ENCODE results near the gene OLFML1. TPM values are rescaled to one million over a fixed set of nuclear protein-coding genes. Genes with fewer than 3 reads are reported as not detected.

The OLFML1 gene
- total RNA-seq, 1 donor from 2014 or later: 0.33 TPM

DNA sequence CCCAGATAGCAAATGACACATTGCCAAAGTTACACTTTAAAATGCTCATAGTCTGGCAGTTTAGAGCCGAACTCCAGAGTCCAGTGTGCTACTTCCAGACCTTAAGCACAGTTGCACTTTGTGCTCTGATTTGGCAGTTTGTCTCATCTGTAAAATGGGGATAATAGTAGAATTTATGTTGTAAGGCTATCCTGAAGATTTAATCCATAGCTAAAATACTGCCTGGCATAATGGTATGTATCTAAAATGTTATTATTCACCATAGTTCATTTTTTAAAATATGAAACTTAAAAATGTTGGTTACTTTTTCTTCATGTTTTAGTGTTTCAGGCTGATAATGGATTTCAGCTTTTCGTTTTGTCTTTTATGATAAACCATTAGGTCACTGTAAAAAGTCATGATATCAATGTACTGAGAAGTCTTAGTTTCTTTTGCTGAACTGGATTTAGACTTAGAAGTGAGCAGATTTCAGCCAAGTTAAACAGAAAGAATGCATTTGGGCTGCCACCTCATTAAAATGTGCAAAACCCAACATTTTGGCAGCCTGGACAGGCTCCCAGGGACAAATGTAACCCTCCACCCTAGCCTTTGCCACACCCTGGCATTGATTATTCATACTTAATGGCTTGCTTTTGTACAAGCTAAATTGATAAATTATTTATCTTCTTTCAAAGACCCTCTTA is 933 bp downstream of the OLFML1 start:
- Mint-ChIP-seq H3K27me3 (ENCODE audit: unreplicated experiment) (no peaks in the 10 kb centered on the region), H3K4me3 (ENCODE audit: unreplicated experiment) (no peak overlapping the region), H3K9me3 (ENCODE audit: unreplicated experiment) (no peaks in the 10 kb centered on the region), H3K4me1 (ENCODE audit: unreplicated experiment) (peaks cover 4% of the 10 kb centered on the region), H3K36me3 (ENCODE audit: low read depth, unreplicated experiment) (no peaks in the 10 kb centered on the region), H3K27ac (ENCODE audit: unreplicated experiment) (no peak overlapping the region)
- DNase-seq (ENCODE audit: low spot score): no peak
- TF ChIP-seq, protein P1, sequence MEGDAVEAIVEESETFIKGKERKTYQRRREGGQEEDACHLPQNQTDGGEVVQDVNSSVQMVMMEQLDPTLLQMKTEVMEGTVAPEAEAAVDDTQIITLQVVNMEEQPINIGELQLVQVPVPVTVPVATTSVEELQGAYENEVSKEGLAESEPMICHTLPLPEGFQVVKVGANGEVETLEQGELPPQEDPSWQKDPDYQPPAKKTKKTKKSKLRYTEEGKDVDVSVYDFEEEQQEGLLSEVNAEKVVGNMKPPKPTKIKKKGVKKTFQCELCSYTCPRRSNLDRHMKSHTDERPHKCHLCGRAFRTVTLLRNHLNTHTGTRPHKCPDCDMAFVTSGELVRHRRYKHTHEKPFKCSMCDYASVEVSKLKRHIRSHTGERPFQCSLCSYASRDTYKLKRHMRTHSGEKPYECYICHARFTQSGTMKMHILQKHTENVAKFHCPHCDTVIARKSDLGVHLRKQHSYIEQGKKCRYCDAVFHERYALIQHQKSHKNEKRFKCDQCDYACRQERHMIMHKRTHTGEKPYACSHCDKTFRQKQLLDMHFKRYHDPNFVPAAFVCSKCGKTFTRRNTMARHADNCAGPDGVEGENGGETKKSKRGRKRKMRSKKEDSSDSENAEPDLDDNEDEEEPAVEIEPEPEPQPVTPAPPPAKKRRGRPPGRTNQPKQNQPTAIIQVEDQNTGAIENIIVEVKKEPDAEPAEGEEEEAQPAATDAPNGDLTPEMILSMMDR (IDR thresholded peaks at IDR 0.05; ENCODE audit: unreplicated experiment): no peak

DNA sequence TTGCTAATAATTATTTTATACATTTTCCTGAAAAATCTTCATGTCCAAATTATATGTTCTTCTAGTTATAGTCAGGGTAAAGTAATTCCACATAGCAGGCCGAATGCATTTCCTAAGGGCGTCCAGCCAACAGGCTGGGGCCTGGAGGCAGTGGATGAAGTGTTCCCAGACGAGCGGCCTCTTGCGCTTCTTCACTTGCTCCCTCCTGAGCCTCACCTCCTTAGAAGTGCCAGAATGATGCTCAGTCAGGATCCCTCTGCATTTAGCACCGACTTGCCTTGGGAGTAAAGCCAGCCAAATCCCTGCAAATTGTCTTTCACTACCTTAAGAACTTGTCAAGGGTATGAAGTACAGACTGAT is 1.5 kb downstream of the OLFML1 start:
- no peak for DNase-seq (ENCODE audit: low spot score)
- no peaks in the 10 kb centered on the region for H3K9me3 Mint-ChIP-seq (ENCODE audit: unreplicated experiment)
- H3K27me3 Mint-ChIP-seq (ENCODE audit: unreplicated experiment): no peaks in the 10 kb centered on the region
- no peak overlapping the region for H3K4me3 Mint-ChIP-seq (ENCODE audit: unreplicated experiment)
- H3K36me3 Mint-ChIP-seq (ENCODE audit: low read depth, unreplicated experiment): no peaks in the 10 kb centered on the region
- H3K27ac Mint-ChIP-seq (ENCODE audit: unreplicated experiment): no peak overlapping the region
- peaks cover 4% of the 10 kb centered on the region for H3K4me1 Mint-ChIP-seq (ENCODE audit: unreplicated experiment)
- TF ChIP-seq, protein P1 (IDR thresholded peaks at IDR 0.05; ENCODE audit: unreplicated experiment): no peak

GRCh38 chr11:7487360-7487759 is 2.1 kb downstream of the OLFML1 start:
- H3K9me3 Mint-ChIP-seq (ENCODE audit: unreplicated experiment): no peaks in the 10 kb centered on the region
- H3K36me3 Mint-ChIP-seq (ENCODE audit: low read depth, unreplicated experiment): no peaks in the 10 kb centered on the region
- H3K27ac Mint-ChIP-seq (ENCODE audit: unreplicated experiment): no peak overlapping the region
- DNase-seq (ENCODE audit: low spot score): no peak
- TF ChIP-seq, protein P1 (IDR thresholded peaks at IDR 0.05; ENCODE audit: unreplicated experiment): no peak
- no peaks in the 10 kb centered on the region for H3K27me3 Mint-ChIP-seq (ENCODE audit: unreplicated experiment)
- no peak overlapping the region for H3K4me3 Mint-ChIP-seq (ENCODE audit: unreplicated experiment)
- peaks cover 4% of the 10 kb centered on the region for H3K4me1 Mint-ChIP-seq (ENCODE audit: unreplicated experiment)

- Mint-ChIP-seq H3K27me3 (ENCODE audit: unreplicated experiment) (no peaks in the 10 kb centered on the region), H3K9me3 (ENCODE audit: unreplicated experiment) (no peaks in the 10 kb centered on the region), H3K36me3 (ENCODE audit: low read depth, unreplicated experiment) (no peaks in the 10 kb centered on the region), H3K4me1 (ENCODE audit: unreplicated experiment) (peaks cover 4% of the 10 kb centered on the region), H3K4me3 (ENCODE audit: unreplicated experiment) (no peak overlapping the region), H3K27ac (ENCODE audit: unreplicated experiment) (no peak overlapping the region)
- TF ChIP-seq, protein P1 (IDR thresholded peaks at IDR 0.05; ENCODE audit: unreplicated experiment): no peak
- no peak for DNase-seq (ENCODE audit: low spot score)
These were observed 3.4 kb downstream of the OLFML1 start for GRCh38 chr11:7488681-7489080.

GRCh38 chr11:7489376-7489775 is 4.1 kb downstream of the OLFML1 start:
- Mint-ChIP-seq H3K27ac (ENCODE audit: unreplicated experiment) (no peak overlapping the region), H3K4me1 (ENCODE audit: unreplicated experiment) (peaks cover 4% of the 10 kb centered on the region), H3K36me3 (ENCODE audit: low read depth, unreplicated experiment) (no peaks in the 10 kb centered on the region), H3K9me3 (ENCODE audit: unreplicated experiment) (no peaks in the 10 kb centered on the region), H3K27me3 (ENCODE audit: unreplicated experiment) (no peaks in the 10 kb centered on the region), H3K4me3 (ENCODE audit: unreplicated experiment) (no peak overlapping the region)
- TF ChIP-seq, protein P1 (IDR thresholded peaks at IDR 0.05; ENCODE audit: unreplicated experiment): no peak
- DNase-seq (ENCODE audit: low spot score): no peak

Measured in endothelial cell (in vitro differentiated cells).